ENCODE results near the gene FIP1L1. TPM values are rescaled to one million over a fixed set of nuclear protein-coding genes. Genes with fewer than 3 reads are reported as not detected.

Gene FIP1L1
- total and polyA plus RNA-seq, 2 donors (not counting 3 experiments of a cell fraction or from before 2014, with no cell fraction given) = 18.9 to 51.9 TPM

DNA sequence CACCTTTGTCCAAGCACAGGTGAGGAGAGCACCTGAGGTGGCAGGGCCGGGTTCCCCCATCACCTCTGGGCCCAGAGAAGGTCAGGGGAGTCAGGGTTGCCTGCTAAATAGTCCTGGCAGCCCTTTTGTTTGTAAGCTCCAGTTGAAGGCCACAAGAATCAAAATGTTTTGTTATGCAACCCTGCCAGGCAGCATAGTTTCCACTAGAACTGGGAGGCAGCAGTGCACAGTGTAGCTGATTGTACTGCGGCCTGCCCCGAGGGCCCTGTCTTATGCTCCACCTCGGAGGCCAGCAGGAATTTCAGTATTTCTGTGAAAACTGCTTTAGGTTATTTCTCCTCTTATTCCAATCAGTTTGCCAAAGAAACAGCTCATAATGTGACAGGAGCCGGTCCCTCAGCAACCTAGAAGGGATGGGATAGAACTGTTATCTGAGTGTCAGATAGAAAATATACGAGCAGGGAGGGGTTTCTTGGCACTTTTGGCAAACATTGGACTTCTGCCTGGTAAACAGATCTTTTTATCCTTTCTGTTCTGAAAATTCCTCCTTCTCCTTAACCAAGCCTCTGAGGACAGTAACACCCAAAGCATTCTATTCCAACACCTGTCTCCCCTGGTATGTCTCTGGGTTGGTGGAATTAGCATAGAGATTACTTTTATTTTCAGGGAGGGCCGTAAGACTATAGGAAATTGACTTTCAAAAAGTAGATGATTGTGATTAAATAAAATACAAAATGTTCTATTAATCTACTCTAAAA, 120.2 kb downstream of the FIP1L1 start:
- Histone ChIP-seq H4K20me1 (replicated peaks; ENCODE audit: control insufficient read depth, extremely low read depth, insufficient read depth, low read length) (no peaks in the 10 kb centered on the region), H3K27ac (ENCODE audit: insufficient read depth, low read depth, low read length) (no peak overlapping the region), H3K9me1 (replicated peaks; ENCODE audit: control insufficient read depth, extremely low read depth, insufficient read depth, low read length) (no peaks in the 10 kb centered on the region), H3K9ac (replicated peaks; ENCODE audit: extremely low read depth, insufficient read depth, low read length) (no peak overlapping the region), H3K9me3 (replicated peaks; ENCODE audit: control insufficient read depth, insufficient read depth, low read length) (no peaks in the 10 kb centered on the region), H3K4me1 (ENCODE audit: control insufficient read depth, extremely low read depth, insufficient read depth, low read length) (no peaks in the 10 kb centered on the region), H2AFZ (ENCODE audit: low read depth, low read length) (no peak overlapping the region), H3K4me3 (replicated peaks in 1 of 3; ENCODE audit: insufficient read depth in 1 of 3, low read depth in 1 of 3, low read length in 3 of 3) (no peak overlapping the region), H3K27me3 (ENCODE audit: control insufficient read depth in 2 of 2, insufficient read depth in 2 of 2, low read length in 2 of 2) (no peaks in the 10 kb centered on the region), H3K79me2 (ENCODE audit: control insufficient read depth, insufficient read depth, low read length) (no peaks in the 10 kb centered on the region), H3K36me3 (ENCODE audit: control insufficient read depth in 2 of 2, extremely low read depth in 1 of 2, insufficient read depth in 2 of 2, low read length in 2 of 2) (no peaks in the 10 kb centered on the region), H3K4me2 (ENCODE audit: insufficient read depth, low read length) (no peak overlapping the region)
- intact Hi-C loops (cut with micrococcal nuclease) (loop anchor here (10.0 kb wide), 2 partner anchors 307 to 483 kb away; no protein-coding TSS in a partner anchor), dilution Hi-C loops (cut with MboI; ENCODE audit: extremely low pct_ligation_motif_present, low sequenced_read_pairs) (no loop called here)
- no TSS peak for BruUV-seq (replicated peaks)
- peak; percentile 33 for FAIRE-seq
- POLR2A ChIA-PET = no interaction called here
- no peak for DNase-seq (ENCODE audit: low read depth, low spot score)
- no peak for TF ChIP-seq MYC (IDR thresholded peaks at IDR 0.05; ENCODE audit: low read depth, low read length)
- TF ChIP-seq, protein P1, sequence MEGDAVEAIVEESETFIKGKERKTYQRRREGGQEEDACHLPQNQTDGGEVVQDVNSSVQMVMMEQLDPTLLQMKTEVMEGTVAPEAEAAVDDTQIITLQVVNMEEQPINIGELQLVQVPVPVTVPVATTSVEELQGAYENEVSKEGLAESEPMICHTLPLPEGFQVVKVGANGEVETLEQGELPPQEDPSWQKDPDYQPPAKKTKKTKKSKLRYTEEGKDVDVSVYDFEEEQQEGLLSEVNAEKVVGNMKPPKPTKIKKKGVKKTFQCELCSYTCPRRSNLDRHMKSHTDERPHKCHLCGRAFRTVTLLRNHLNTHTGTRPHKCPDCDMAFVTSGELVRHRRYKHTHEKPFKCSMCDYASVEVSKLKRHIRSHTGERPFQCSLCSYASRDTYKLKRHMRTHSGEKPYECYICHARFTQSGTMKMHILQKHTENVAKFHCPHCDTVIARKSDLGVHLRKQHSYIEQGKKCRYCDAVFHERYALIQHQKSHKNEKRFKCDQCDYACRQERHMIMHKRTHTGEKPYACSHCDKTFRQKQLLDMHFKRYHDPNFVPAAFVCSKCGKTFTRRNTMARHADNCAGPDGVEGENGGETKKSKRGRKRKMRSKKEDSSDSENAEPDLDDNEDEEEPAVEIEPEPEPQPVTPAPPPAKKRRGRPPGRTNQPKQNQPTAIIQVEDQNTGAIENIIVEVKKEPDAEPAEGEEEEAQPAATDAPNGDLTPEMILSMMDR (IDR thresholded peaks at IDR 0.05; ENCODE audit: extremely low read depth in 1 of 2, insufficient read depth in 1 of 2, low read depth in 1 of 2, low read length in 2 of 2) = no peak
- no peak for TF ChIP-seq JUN (IDR thresholded peaks at IDR 0.05; ENCODE audit: borderline replicate concordance, insufficient read depth, insufficient read length, low read depth)
- TF ChIP-seq FOS (IDR thresholded peaks at IDR 0.05; ENCODE audit: borderline replicate concordance, insufficient read depth, low read length) = no peak
- no peak for TF ChIP-seq POLR2A (IDR thresholded peaks at IDR 0.05; ENCODE audit: low read depth, low read length)
- no peak for TF ChIP-seq MAX (IDR thresholded peaks at IDR 0.05; ENCODE audit: insufficient read depth, insufficient read length)
- TF ChIP-seq POLR2AphosphoS5 (IDR thresholded peaks at IDR 0.05; ENCODE audit: insufficient read depth, low read depth, low read length) = no peak
- TF ChIP-seq EZH2 (IDR thresholded peaks at IDR 0.05; ENCODE audit: borderline replicate concordance, low read depth, low read length, severe bottlenecking) = no peak
- no peak for TF ChIP-seq GATA2 (IDR thresholded peaks at IDR 0.05; ENCODE audit: insufficient read depth, insufficient read length, low read depth, low read length)
- CTCF ChIA-PET = interaction anchor here (0.6 to 1.4 kb wide), 5 partner anchors 9 to 735 kb away, joined by 3 to 5 read pairs (median 3); no protein-coding TSS in a partner anchor

All from endothelial cell of umbilical vein (primary cell).